ENCODE results near the gene CDKN2B-AS1. TPM values are rescaled to one million over a fixed set of nuclear protein-coding genes. Genes with fewer than 3 reads are reported as not detected.

The CDKN2B-AS1 gene
- total and polyA plus RNA-seq, 4 donors, result 0.58 to 8.0 (median 1.1) TPM

DNA sequence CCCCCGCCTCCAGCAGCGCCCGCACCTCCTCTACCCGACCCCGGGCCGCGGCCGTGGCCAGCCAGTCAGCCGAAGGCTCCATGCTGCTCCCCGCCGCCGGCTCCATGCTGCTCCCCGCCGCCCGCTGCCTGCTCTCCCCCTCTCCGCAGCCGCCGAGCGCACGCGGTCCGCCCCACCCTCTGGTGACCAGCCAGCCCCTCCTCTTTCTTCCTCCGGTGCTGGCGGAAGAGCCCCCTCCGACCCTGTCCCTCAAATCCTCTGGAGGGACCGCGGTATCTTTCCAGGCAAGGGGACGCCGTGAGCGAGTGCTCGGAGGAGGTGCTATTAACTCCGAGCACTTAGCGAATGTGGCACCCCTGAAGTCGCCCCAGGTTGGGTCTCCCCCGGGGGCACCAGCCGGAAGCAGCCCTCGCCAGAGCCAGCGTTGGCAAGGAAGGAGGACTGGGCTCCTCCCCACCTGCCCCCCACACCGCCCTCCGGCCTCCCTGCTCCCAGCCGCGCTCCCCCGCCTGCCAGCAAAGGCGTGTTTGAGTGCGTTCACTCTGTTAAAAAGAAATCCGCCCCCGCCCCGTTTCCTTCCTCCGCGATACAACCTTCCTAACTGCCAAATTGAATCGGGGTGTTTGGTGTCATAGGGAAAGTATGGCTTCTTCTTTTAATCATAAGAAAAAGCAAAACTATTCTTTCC is 19.7 kb upstream of the CDKN2B-AS1 start:
- Histone ChIP-seq H3K36me3 (ENCODE audit: control insufficient read depth in 1 of 2, insufficient read depth in 2 of 2, low read length in 1 of 2) (no peaks in the 10 kb centered on the region), H3K27me3 (ENCODE audit: control insufficient read depth in 1 of 2, insufficient read depth in 2 of 2, low read length in 1 of 2) (peaks cover 0 to 3% of the 10 kb centered on the region in 2 donors), H3K4me1 (ENCODE audit: control insufficient read depth in 1 of 2, insufficient read depth in 2 of 2, low read length in 2 of 2) (no peaks in the 10 kb centered on the region), H3K27ac (ENCODE audit: low read depth in 1 of 2, low read length in 2 of 2) (no peak overlapping the region), H3K9me3 (ENCODE audit: control insufficient read depth, low read length) (no peaks in the 10 kb centered on the region), H3K4me3 (ENCODE audit: low read length in 2 of 2) (peak overlapping the region in 1 of 2 donors; percentile 3)
- intact Hi-C loops (cut with DNase I), result no loop called here
- peak; percentile 62 for ATAC-seq (ENCODE audit: low FRiP score)
- WGBS, 2 donors, result 2% methylated on average over 49 to 51 of the region's 51 CpGs
- DNase-seq, result peak in 1 of 2 donors; percentile 79

DNA sequence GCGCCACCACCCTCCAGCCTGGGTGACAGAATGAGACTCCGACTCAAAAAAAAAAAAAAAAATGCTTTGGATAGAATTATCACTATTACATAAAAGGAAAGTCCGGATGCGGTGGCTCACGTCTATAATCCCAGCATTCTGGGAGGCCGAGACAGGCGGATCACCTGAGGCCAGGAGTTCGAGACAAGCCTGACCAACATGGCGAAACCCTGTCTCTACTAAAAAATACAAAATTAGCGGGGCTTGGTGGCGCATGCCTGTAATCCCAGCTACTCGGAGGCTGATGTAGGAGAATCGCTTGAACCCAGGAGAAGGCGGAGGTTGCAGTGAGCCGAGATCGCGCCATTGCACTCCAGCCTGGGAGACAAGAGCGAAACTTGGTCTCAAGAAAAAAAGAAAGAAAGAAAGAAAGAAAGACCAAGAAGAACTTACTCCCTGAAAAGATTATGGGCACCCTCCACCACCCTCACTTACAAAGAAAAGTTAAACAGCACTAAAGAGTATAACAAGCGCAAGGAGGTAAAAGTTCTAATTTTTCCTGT is 18.2 kb upstream of the CDKN2B-AS1 start:
- Histone ChIP-seq H3K36me3 (ENCODE audit: control insufficient read depth in 1 of 2, insufficient read depth in 2 of 2, low read length in 1 of 2) (no peaks in the 10 kb centered on the region), H3K27ac (ENCODE audit: low read depth in 1 of 2, low read length in 2 of 2) (no peak overlapping the region), H3K4me1 (ENCODE audit: control insufficient read depth in 1 of 2, insufficient read depth in 2 of 2, low read length in 2 of 2) (no peaks in the 10 kb centered on the region), H3K4me3 (ENCODE audit: low read length in 2 of 2) (no peak overlapping the region), H3K27me3 (ENCODE audit: control insufficient read depth in 1 of 2, insufficient read depth in 2 of 2, low read length in 1 of 2) (no peaks in the 10 kb centered on the region), H3K9me3 (ENCODE audit: control insufficient read depth, low read length) (no peaks in the 10 kb centered on the region)
- intact Hi-C loops (cut with DNase I), result no loop called here
- ATAC-seq (ENCODE audit: low FRiP score), result no peak
- WGBS, 2 donors, result 20 to 25% methylated on average over 19 of the region's 19 CpGs
- DNase-seq, result no peak

DNA sequence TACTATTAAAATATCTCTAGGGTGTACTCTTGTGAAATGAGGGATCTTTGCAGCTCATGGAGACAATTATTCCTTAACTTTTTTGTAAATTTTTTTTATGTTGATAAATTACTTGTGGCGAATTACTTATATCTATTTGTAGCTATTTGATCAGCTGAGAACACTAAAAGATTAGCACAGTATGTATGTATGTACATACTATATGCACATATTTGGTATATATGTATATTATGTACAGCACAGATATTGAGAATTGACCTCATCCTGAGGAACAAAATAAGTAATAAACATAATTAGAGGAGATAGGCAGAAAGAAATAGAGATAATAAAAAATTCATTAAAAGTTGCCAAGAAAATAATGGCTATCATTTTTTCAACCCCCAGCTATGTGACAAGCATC is 12.2 kb upstream of the CDKN2B-AS1 start:
- Histone ChIP-seq H3K27ac (ENCODE audit: low read depth in 1 of 2, low read length in 2 of 2) (no peak overlapping the region), H3K36me3 (ENCODE audit: control insufficient read depth in 1 of 2, insufficient read depth in 2 of 2, low read length in 1 of 2) (no peaks in the 10 kb centered on the region), H3K27me3 (ENCODE audit: control insufficient read depth in 1 of 2, insufficient read depth in 2 of 2, low read length in 1 of 2) (no peaks in the 10 kb centered on the region), H3K4me3 (ENCODE audit: low read length in 2 of 2) (no peak overlapping the region), H3K4me1 (ENCODE audit: control insufficient read depth in 1 of 2, insufficient read depth in 2 of 2, low read length in 2 of 2) (no peaks in the 10 kb centered on the region), H3K9me3 (ENCODE audit: control insufficient read depth, low read length) (no peaks in the 10 kb centered on the region)
- no peak for ATAC-seq (ENCODE audit: low FRiP score)
- WGBS, 2 donors, result 48 to 70% methylated on average over 1 of the region's 1 CpG
- DNase-seq, result no peak
- intact Hi-C loops (cut with DNase I), result no loop called here

DNA sequence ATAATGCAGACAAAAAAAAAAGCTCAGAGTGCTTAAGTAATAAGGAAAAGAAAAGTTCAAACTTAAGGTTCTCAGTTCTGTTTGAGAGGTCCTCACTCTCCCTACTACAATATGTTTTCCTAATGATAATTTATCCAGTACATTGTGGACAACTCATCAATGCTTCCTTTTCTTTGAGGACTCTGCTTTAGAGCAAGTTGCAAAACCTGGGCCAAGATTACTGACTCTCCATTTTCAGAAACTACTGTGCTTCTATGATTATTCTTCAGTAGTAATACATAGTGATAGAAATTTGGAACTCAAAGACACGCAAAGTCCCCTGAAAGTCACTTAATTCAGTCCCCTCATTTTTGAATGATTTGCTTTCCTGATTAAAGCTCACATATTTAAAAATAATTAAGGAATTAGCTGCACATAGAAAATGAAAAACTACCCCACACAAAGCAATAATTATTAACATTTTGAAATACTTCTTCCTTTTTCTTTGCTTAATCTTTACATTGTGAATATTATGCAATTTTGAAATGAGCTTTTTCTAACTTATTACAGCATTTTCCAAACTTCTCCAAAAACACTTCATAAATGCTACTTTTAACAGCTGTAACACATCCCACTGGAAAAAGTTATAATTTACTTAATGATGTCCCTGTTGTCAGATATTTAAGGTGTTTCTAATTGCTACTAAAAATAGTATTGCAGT is 11.6 kb upstream of the CDKN2B-AS1 start:
- no peaks in the 10 kb centered on the region for H3K36me3 ChIP-seq (ENCODE audit: control insufficient read depth in 1 of 2, insufficient read depth in 2 of 2, low read length in 1 of 2)
- H3K9me3 ChIP-seq (ENCODE audit: control insufficient read depth, low read length), result no peaks in the 10 kb centered on the region
- intact Hi-C loops (cut with DNase I), result no loop called here
- H3K4me1 ChIP-seq (ENCODE audit: control insufficient read depth in 1 of 2, insufficient read depth in 2 of 2, low read length in 2 of 2), result no peaks in the 10 kb centered on the region
- WGBS, 2 donors, result 71 to 74% methylated on average over 1 of the region's 1 CpG
- no peak for DNase-seq
- no peak for ATAC-seq (ENCODE audit: low FRiP score)
- H3K27ac ChIP-seq (ENCODE audit: low read depth in 1 of 2, low read length in 2 of 2), result no peak overlapping the region
- H3K27me3 ChIP-seq (ENCODE audit: control insufficient read depth in 1 of 2, insufficient read depth in 2 of 2, low read length in 1 of 2), result no peaks in the 10 kb centered on the region
- H3K4me3 ChIP-seq (ENCODE audit: low read length in 2 of 2), result no peak overlapping the region

DNA sequence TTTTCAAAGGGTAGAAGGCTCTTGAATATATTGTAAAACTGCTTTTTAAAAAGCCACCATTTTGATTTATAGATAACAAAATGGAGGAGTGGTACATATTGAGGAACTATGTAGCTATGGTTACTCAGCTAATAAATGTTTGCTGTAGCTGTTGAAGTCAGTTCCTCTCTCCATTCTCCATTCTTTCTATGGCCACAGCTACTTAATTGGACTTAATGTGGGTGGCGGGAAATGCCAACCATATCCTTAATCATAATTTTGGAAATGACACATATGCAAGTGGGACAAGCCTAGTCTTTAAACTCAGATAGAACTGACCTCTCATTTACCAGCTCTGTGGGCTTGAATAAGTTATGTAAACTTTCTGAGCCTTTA is 11.0 kb upstream of the CDKN2B-AS1 start:
- Histone ChIP-seq H3K36me3 (ENCODE audit: control insufficient read depth in 1 of 2, insufficient read depth in 2 of 2, low read length in 1 of 2) (no peaks in the 10 kb centered on the region), H3K9me3 (ENCODE audit: control insufficient read depth, low read length) (no peaks in the 10 kb centered on the region), H3K27ac (ENCODE audit: low read depth in 1 of 2, low read length in 2 of 2) (no peak overlapping the region), H3K27me3 (ENCODE audit: control insufficient read depth in 1 of 2, insufficient read depth in 2 of 2, low read length in 1 of 2) (no peaks in the 10 kb centered on the region), H3K4me1 (ENCODE audit: control insufficient read depth in 1 of 2, insufficient read depth in 2 of 2, low read length in 2 of 2) (no peaks in the 10 kb centered on the region), H3K4me3 (ENCODE audit: low read length in 2 of 2) (no peak overlapping the region)
- DNase-seq (no peak), ATAC-seq (ENCODE audit: low FRiP score) (no peak)
- WGBS, 2 donors, result 73 to 82% methylated on average over 1 of the region's 1 CpG
- intact Hi-C loops (cut with DNase I), result no loop called here

DNA sequence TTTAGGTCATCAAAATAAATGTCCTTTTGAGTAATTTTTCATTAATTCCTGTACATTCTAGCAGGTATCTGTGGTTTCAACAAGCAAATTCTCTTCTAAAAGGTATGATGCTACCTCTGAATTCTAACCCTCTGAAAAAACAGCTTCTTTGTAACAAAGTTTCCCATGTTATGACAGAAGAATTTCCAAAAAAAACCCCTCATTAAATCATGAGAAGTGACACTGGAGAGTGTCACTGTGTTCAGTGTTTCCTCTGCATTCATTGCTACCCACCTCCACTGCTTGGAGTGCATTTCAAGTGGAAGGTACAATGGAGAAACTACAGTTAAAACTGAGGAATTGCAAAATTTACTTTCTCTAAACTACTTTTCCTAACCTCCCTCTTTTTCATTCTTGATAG is 10.5 kb upstream of the CDKN2B-AS1 start:
- H3K27ac ChIP-seq (ENCODE audit: low read depth in 1 of 2, low read length in 2 of 2), result no peak overlapping the region
- H3K4me1 ChIP-seq (ENCODE audit: control insufficient read depth in 1 of 2, insufficient read depth in 2 of 2, low read length in 2 of 2), result no peaks in the 10 kb centered on the region
- no peak overlapping the region for H3K4me3 ChIP-seq (ENCODE audit: low read length in 2 of 2)
- H3K27me3 ChIP-seq (ENCODE audit: control insufficient read depth in 1 of 2, insufficient read depth in 2 of 2, low read length in 1 of 2), result no peaks in the 10 kb centered on the region
- intact Hi-C loops (cut with DNase I), result no loop called here
- no peaks in the 10 kb centered on the region for H3K9me3 ChIP-seq (ENCODE audit: control insufficient read depth, low read length)
- no peaks in the 10 kb centered on the region for H3K36me3 ChIP-seq (ENCODE audit: control insufficient read depth in 1 of 2, insufficient read depth in 2 of 2, low read length in 1 of 2)
- no peak for ATAC-seq (ENCODE audit: low FRiP score)
- DNase-seq, result no peak

DNA sequence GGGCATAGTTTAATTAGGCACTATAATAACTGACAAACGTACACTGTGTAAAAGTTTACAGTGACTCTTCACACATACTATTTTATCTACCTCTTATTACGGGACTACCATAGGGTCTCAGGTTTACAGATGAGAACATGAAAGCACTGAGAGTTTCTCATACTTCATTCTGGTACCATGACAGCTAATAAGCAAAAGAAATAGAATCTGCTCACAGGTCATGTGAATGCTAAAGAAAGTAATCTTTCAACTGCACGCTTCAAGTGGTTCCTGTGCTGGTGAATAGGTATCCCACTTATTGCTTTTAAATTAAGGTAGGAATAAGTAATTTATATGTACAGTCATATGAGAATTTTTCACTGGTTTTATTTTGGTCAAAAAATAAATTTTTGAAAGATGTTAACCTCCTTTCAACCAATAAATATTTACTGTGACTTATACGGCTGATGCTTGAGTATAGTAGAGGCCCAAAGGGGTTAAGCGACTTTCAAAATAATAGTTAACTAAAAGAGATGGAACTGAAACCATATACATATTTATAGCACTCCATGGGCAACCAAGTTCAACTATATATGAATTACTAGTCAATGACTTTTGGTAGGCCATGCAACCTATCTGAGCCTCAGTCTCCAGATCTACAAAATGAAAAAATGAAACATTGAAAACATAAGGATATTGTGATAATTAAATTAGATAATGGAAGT is 8.5 kb upstream of the CDKN2B-AS1 start:
- Histone ChIP-seq H3K4me1 (ENCODE audit: control insufficient read depth in 1 of 2, insufficient read depth in 2 of 2, low read length in 2 of 2) (no peaks in the 10 kb centered on the region), H3K27ac (ENCODE audit: low read depth in 1 of 2, low read length in 2 of 2) (no peak overlapping the region), H3K4me3 (ENCODE audit: low read length in 2 of 2) (no peak overlapping the region), H3K27me3 (ENCODE audit: control insufficient read depth in 1 of 2, insufficient read depth in 2 of 2, low read length in 1 of 2) (no peaks in the 10 kb centered on the region), H3K36me3 (ENCODE audit: control insufficient read depth in 1 of 2, insufficient read depth in 2 of 2, low read length in 1 of 2) (no peaks in the 10 kb centered on the region), H3K9me3 (ENCODE audit: control insufficient read depth, low read length) (no peaks in the 10 kb centered on the region)
- DNase-seq (no peak), ATAC-seq (ENCODE audit: low FRiP score) (no peak)
- 82 to 86% methylated on average over 5 of the region's 5 CpGs for whole genome bisulfite sequencing, 2 donors
- intact Hi-C loops (cut with DNase I), result no loop called here

DNA sequence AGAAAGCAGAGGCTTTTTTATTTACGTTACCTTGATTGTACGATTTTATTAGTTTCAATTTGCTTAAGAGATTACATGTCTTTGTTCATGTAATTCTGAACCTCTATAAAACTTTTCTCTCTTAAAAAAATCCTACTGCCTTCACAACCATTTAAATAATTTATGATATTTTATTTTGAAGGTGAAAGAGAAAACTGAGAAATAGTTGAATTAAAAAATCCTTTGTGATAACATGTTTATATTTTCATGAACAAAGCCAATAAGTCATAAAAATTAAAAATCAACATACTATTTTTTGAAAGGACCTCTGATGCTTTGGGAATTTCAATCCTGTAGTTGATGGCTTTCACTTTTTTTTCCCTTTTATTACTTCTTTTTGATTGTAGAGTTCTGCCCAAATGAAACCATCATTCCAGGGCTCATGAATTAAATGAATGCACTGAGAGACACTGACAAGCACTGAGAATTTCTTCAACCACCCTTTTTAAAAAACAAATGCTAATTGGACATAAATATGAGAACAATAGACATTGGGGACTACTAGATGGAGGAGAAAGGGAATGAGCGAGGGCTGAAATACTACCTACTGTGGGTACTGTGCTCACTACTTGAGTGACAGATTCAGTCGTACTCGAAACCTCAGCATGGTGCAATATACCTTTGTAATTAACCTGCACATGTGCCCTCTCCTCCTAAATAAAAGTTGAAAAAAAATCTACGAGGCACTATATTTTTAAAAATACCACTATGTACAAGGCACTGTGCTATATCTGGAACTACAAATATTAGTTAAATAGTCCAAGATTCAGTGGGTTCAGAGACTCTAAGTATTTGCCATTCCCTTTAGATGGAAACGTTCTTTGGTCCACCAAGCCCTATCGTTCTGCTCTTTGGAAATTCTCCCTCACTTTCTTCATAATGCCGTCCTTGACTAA is 6.3 kb upstream of the CDKN2B-AS1 start:
- no peak overlapping the region for H3K27ac ChIP-seq (ENCODE audit: low read depth in 1 of 2, low read length in 2 of 2)
- ATAC-seq (ENCODE audit: low FRiP score), result no peak
- no peaks in the 10 kb centered on the region for H3K27me3 ChIP-seq (ENCODE audit: control insufficient read depth in 1 of 2, insufficient read depth in 2 of 2, low read length in 1 of 2)
- H3K4me3 ChIP-seq (ENCODE audit: low read length in 2 of 2), result no peak overlapping the region
- H3K4me1 ChIP-seq (ENCODE audit: control insufficient read depth in 1 of 2, insufficient read depth in 2 of 2, low read length in 2 of 2), result no peaks in the 10 kb centered on the region
- intact Hi-C loops (cut with DNase I), result no loop called here
- WGBS, 2 donors, result 47 to 59% methylated on average over 9 of the region's 9 CpGs
- no peak for DNase-seq
- H3K36me3 ChIP-seq (ENCODE audit: control insufficient read depth in 1 of 2, insufficient read depth in 2 of 2, low read length in 1 of 2), result no peaks in the 10 kb centered on the region
- H3K9me3 ChIP-seq (ENCODE audit: control insufficient read depth, low read length), result no peaks in the 10 kb centered on the region
